ENCODE results near the gene C15orf40. TPM values are rescaled to one million over a fixed set of nuclear protein-coding genes. Genes with fewer than 3 reads are reported as not detected.
A peak's percentile ranks its signal among the peaks of the same experiment; 100 is the strongest.

Gene C15orf40
- total RNA-seq, 4 donors from 2014 or later: 5.9 to 14.6 (median 9.5) TPM

- TF ChIP-seq CTCF (IDR thresholded peaks at IDR 0.05 in 4 of 5, conservative IDR thresholded peaks at IDR 0.05 in 1 of 5) (no peak), POLR2A (IDR thresholded peaks at IDR 0.05) (no peak)
- H3K36me3 ChIP-seq: no peaks in the 10 kb centered on the region
- H3K9me3 ChIP-seq: no peaks in the 10 kb centered on the region
- no peak overlapping the region for H3K4me3 ChIP-seq
- intact Hi-C loops (cut with DNase I; ENCODE audit: low total_unique reads) (loop anchor here (5.0 kb wide), 1 partner anchor 91 kb away; no protein-coding TSS in a partner anchor), in situ Hi-C loops (cut with MboI; ENCODE audit: low sequenced_read_pairs in 4 of 4) (no loop called here)
- peak overlapping the region; percentile 10 to 80 (median 64) for H3K27ac ChIP-seq
- H3K27me3 ChIP-seq: no peaks in the 10 kb centered on the region
- no peak for DNase-seq
- no peak for ATAC-seq
- peaks cover 39 to 44% of the 10 kb centered on the region in 2 donors for H3K4me1 ChIP-seq
Observed at GRCh38 chr15:82968066-82968465, 43.4 kb downstream of the C15orf40 start.

GRCh38 chr15:82966671-82967071, 44.8 kb downstream of the C15orf40 start:
- Histone ChIP-seq H3K9me3 (no peaks in the 10 kb centered on the region), H3K36me3 (no peaks in the 10 kb centered on the region), H3K4me1 (peaks cover 38 to 39% of the 10 kb centered on the region in 2 donors), H3K27ac (peak overlapping the region in 1 of 4 donors; percentile 13), H3K27me3 (no peaks in the 10 kb centered on the region), H3K4me3 (no peak overlapping the region)
- in situ Hi-C loops (cut with MboI; ENCODE audit: low sequenced_read_pairs in 4 of 4): no loop called here
- DNase-seq (no peak), ATAC-seq (no peak)
- TF ChIP-seq CTCF (IDR thresholded peaks at IDR 0.05 in 4 of 5, conservative IDR thresholded peaks at IDR 0.05 in 1 of 5) (no peak), POLR2A (IDR thresholded peaks at IDR 0.05) (no peak)
- intact Hi-C loops (cut with DNase I; ENCODE audit: low total_unique reads): loop anchor here (5.0 kb wide), 1 partner anchor 89 kb away; no protein-coding TSS in a partner anchor

- in situ Hi-C loops (cut with MboI; ENCODE audit: low sequenced_read_pairs in 4 of 4): no loop called here
Observed at GRCh38 chr15:82964890-82965289, 46.5 kb downstream of the C15orf40 start.

GRCh38 chr15:82963471-82964341, 47.7 kb downstream of the C15orf40 start:
- peak; percentile 92 to 95 for ATAC-seq
- no peaks in the 10 kb centered on the region for H3K27me3 ChIP-seq
- peak overlapping the region; percentile 79 to 89 (median 85) for H3K27ac ChIP-seq
- TF ChIP-seq CTCF (IDR thresholded peaks at IDR 0.05 in 4 of 5, conservative IDR thresholded peaks at IDR 0.05 in 1 of 5) (no peak), POLR2A (IDR thresholded peaks at IDR 0.05) (peak in 1 of 2 donors; percentile 24)
- no peaks in the 10 kb centered on the region for H3K9me3 ChIP-seq
- intact Hi-C loops (cut with DNase I; ENCODE audit: low total_unique reads) (no loop called here), in situ Hi-C loops (cut with MboI; ENCODE audit: low sequenced_read_pairs in 4 of 4) (no loop called here)
- H3K36me3 ChIP-seq: no peaks in the 10 kb centered on the region
- H3K4me1 ChIP-seq: peaks cover 25 to 28% of the 10 kb centered on the region in 2 donors
- no peak overlapping the region for H3K4me3 ChIP-seq
- peak; percentile 55 to 82 for DNase-seq

More at GRCh38 chr15:82964890-82965289, 46.5 kb downstream of the C15orf40 start:
- Histone ChIP-seq H3K36me3 (no peaks in the 10 kb centered on the region), H3K27me3 (no peaks in the 10 kb centered on the region), H3K27ac (peak overlapping the region; percentile 79 to 89 (median 85)), H3K4me3 (no peak overlapping the region), H3K4me1 (peaks cover 21 to 22% of the 10 kb centered on the region in 2 donors), H3K9me3 (no peaks in the 10 kb centered on the region)
- ATAC-seq: no peak
- no peak for DNase-seq
- TF ChIP-seq POLR2A (IDR thresholded peaks at IDR 0.05) (no peak), CTCF (IDR thresholded peaks at IDR 0.05 in 4 of 5, conservative IDR thresholded peaks at IDR 0.05 in 1 of 5) (no peak)
- intact Hi-C loops (cut with DNase I; ENCODE audit: low total_unique reads): loop anchor here (5.0 kb wide), 1 partner anchor 88 kb away; no protein-coding TSS in a partner anchor
